HepG2 (cell line): ENCODE data around the gene CAMK4.

Experiments
- CBX1 ChIP-seq: IDR thresholded peaks from one replicate; pipeline ENCODE4 v1.6.1; 2016; ENCODE audit warnings: antibody characterized with exemption, low read depth
- CEBPZ ChIP-seq: IDR thresholded peaks from 2 replicates; pipeline ENCODE4 v1.6.1; 2012; ENCODE audit warnings: low read length, improper control_type of control experiment
- CHCHD3 ChIP-seq: sonication (generic); formaldehyde crosslinking; IDR thresholded peaks from 2 replicates; pipeline ENCODE4 v1.8.0; 2022; ENCODE audit warnings: mild to moderate bottlenecking, missing genetic modification reagents, moderate library complexity
- HMGXB4 ChIP-seq, 2 experiments: sonication (generic) in 1 of 2; formaldehyde crosslinking in 1 of 2; IDR thresholded peaks; 2 replicates each; pipeline versions ENCODE4 v1.4.0 to v1.6.1; 2018 to 2020; ENCODE audit warnings: missing genetic modification reagents in 2 of 2, borderline replicate concordance in 1 of 2, low read depth in 1 of 2, mild to moderate bottlenecking in 1 of 2, missing biosample characterization in 1 of 2

GRCh38 chr5:111255169-111255568 is 31.0 kb downstream of the CAMK4 start:
- TF ChIP-seq CBX1 (no peak), HMGXB4 (CRISPR knock-in tag; IDR thresholded peaks at IDR 0.05; ENCODE audit: borderline replicate concordance in 1 of 2, low read depth in 1 of 2) (no peak), CEBPZ (no peak), CHCHD3 (no peak)
